GM18505 (cell line): ENCODE measurements around the gene SYNE1.
"Not testable (repeated sequence)": the region's sequence is repeated elsewhere in the genome, so short reads cannot be mapped to it uniquely, and the experiment has no call there.

Experiments used
- ATAC-seq: cut with Tn5 transposase; IDR thresholded peaks from one replicate; pipeline ENCODE4 v1.9.1; 2021; ENCODE audit not compliant: unreplicated experiment
- POLR2A ChIP-seq: IDR thresholded peaks from 4 replicates; pipeline ENCODE4 v1.6.1; 2011; ENCODE audit warnings: borderline replicate concordance; ENCODE audit not compliant: insufficient read depth, insufficient read length; ENCODE audit errors: extremely low read depth

SYNE1 gene

GRCh38 chr6:152096863-152097496 lies 540.2 kb downstream of the SYNE1 start:
- TF ChIP-seq POLR2A, result no peak
- ATAC-seq, result no peak

GRCh38 chr6:152094992-152095592 lies 542.1 kb downstream of the SYNE1 start:
- ATAC-seq, result no peak
- TF ChIP-seq POLR2A, result no peak

GRCh38 chr6:152094276-152094675 lies 542.9 kb downstream of the SYNE1 start:
- no peak for ATAC-seq
- TF ChIP-seq POLR2A, result no peak

GRCh38 chr6:152093711-152094110 lies 543.5 kb downstream of the SYNE1 start:
- TF ChIP-seq POLR2A, result no peak
- ATAC-seq, result no peak

- ATAC-seq, result no peak
- TF ChIP-seq POLR2A, result no peak
Observed at GRCh38 chr6:152091851-152092341, 545.3 kb downstream of the SYNE1 start.

- no peak for ATAC-seq
- TF ChIP-seq POLR2A, result no peak
Observed at GRCh38 chr6:152091201-152091600, 546.0 kb downstream of the SYNE1 start.

- no peak for TF ChIP-seq POLR2A
- no peak for ATAC-seq
Observed at GRCh38 chr6:152089992-152090391, 547.2 kb downstream of the SYNE1 start.

GRCh38 chr6:152087701-152088100 lies 549.5 kb downstream of the SYNE1 start:
- TF ChIP-seq POLR2A, result no peak
- ATAC-seq, result no peak

GRCh38 chr6:152087096-152087495 lies 550.1 kb downstream of the SYNE1 start:
- no peak for ATAC-seq
- TF ChIP-seq POLR2A, result no peak

- TF ChIP-seq POLR2A, result no peak
- ATAC-seq, result no peak
Observed at GRCh38 chr6:152086223-152086873, 550.8 kb downstream of the SYNE1 start.

GRCh38 chr6:152085451-152085921 lies 551.7 kb downstream of the SYNE1 start:
- no peak for ATAC-seq

GRCh38 chr6:152078804-152079203 lies 558.4 kb downstream of the SYNE1 start:
- no peak for ATAC-seq
- no peak for TF ChIP-seq POLR2A

More at GRCh38 chr6:152085451-152085921, 551.7 kb downstream of the SYNE1 start:
- TF ChIP-seq POLR2A, result no peak

- no peak for ATAC-seq
- TF ChIP-seq POLR2A, result no peak
Observed at GRCh38 chr6:152078001-152078400, 559.2 kb downstream of the SYNE1 start.

- ATAC-seq, result not testable (repeated sequence)
Observed at GRCh38 chr6:152076242-152076641, 560.9 kb downstream of the SYNE1 start.
